Central memory CD8-positive, alpha-beta T cell (primary cell): Measurements from ENCODE around the gene ZNRF4.

ENCODE experiments used
- ATAC-seq: fragments of 150-1000 bp; cut with Tn5 transposase; replicated peaks from 2 replicates; pipeline ENCODE4 v1.10.0; 2022; ENCODE audit warnings: mild to moderate bottlenecking, moderate FRiP score, moderate number of reproducible peaks; ENCODE audit not compliant: poor library complexity, severe bottlenecking; ENCODE audit errors: extremely low read depth
- DNase-seq, 2 donors: peaks; one replicate each; pipeline ENCODE4 v3.0.0; 2021; ENCODE audit warnings: low spot score in 2 of 2
- H3K27ac Mint-ChIP-seq: one replicate; pipeline ENCODE4 v1.8.0; 2022; ENCODE audit warnings: low read depth, mild to moderate bottlenecking, moderate library complexity, mixed read lengths
- H3K27me3 Mint-ChIP-seq: one replicate; pipeline ENCODE4 v1.8.0; 2022; ENCODE audit warnings: mixed read lengths
- H3K36me3 Mint-ChIP-seq: one replicate; pipeline ENCODE4 v1.8.0; 2022; ENCODE audit warnings: mild to moderate bottlenecking, moderate library complexity, mixed read lengths; ENCODE audit not compliant: insufficient read depth
- H3K4me1 Mint-ChIP-seq: one replicate; pipeline ENCODE4 v1.8.0; 2022; ENCODE audit warnings: mixed read lengths
- H3K4me3 Mint-ChIP-seq: one replicate; pipeline ENCODE4 v1.8.0; 2022; ENCODE audit warnings: mild to moderate bottlenecking, moderate library complexity, mixed read lengths
- H3K9me3 Mint-ChIP-seq: one replicate; pipeline ENCODE4 v1.8.0; 2022; ENCODE audit warnings: mixed read lengths

ZNRF4 gene

GRCh38 chr19:5447700-5448311 lies 7.4 kb upstream of the ZNRF4 start:
- ATAC-seq, result no peak
- Mint-ChIP-seq H3K4me3 (no peak overlapping the region), H3K36me3 (peaks cover 4% of the 10 kb centered on the region), H3K4me1 (no peaks in the 10 kb centered on the region), H3K9me3 (no peaks in the 10 kb centered on the region), H3K27ac (no peak overlapping the region), H3K27me3 (peaks cover 60% of the 10 kb centered on the region)
- no peak for DNase-seq

GRCh38 chr19:5448374-5448773 lies 6.8 kb upstream of the ZNRF4 start:
- H3K36me3 Mint-ChIP-seq, result peaks cover 4% of the 10 kb centered on the region
- no peak for DNase-seq
- H3K9me3 Mint-ChIP-seq, result no peaks in the 10 kb centered on the region
- no peak overlapping the region for H3K4me3 Mint-ChIP-seq
- H3K27ac Mint-ChIP-seq, result no peak overlapping the region
- peaks cover 61% of the 10 kb centered on the region for H3K27me3 Mint-ChIP-seq
- no peak for ATAC-seq
- H3K4me1 Mint-ChIP-seq, result no peaks in the 10 kb centered on the region

GRCh38 chr19:5450482-5451126 lies 4.6 kb upstream of the ZNRF4 start:
- DNase-seq (no peak), ATAC-seq (no peak)
- H3K4me1 Mint-ChIP-seq, result no peaks in the 10 kb centered on the region
- no peaks in the 10 kb centered on the region for H3K9me3 Mint-ChIP-seq
- H3K27me3 Mint-ChIP-seq, result peaks cover 57% of the 10 kb centered on the region
- H3K4me3 Mint-ChIP-seq, result no peak overlapping the region
- H3K36me3 Mint-ChIP-seq, result peaks cover 4% of the 10 kb centered on the region
- no peak overlapping the region for H3K27ac Mint-ChIP-seq

GRCh38 chr19:5451494-5451893 lies 3.7 kb upstream of the ZNRF4 start:
- peaks cover 4% of the 10 kb centered on the region for H3K36me3 Mint-ChIP-seq
- H3K4me3 Mint-ChIP-seq, result no peak overlapping the region
- H3K27me3 Mint-ChIP-seq, result peaks cover 54% of the 10 kb centered on the region
- no peaks in the 10 kb centered on the region for H3K9me3 Mint-ChIP-seq
- ATAC-seq, result no peak
- no peak for DNase-seq
- H3K27ac Mint-ChIP-seq, result no peak overlapping the region
- H3K4me1 Mint-ChIP-seq, result no peaks in the 10 kb centered on the region

GRCh38 chr19:5452594-5453565 lies 2.3 kb upstream of the ZNRF4 start:
- Mint-ChIP-seq H3K9me3 (no peaks in the 10 kb centered on the region), H3K36me3 (peaks cover 4% of the 10 kb centered on the region), H3K4me1 (no peaks in the 10 kb centered on the region), H3K4me3 (no peak overlapping the region), H3K27ac (no peak overlapping the region), H3K27me3 (peaks cover 53% of the 10 kb centered on the region)
- DNase-seq (no peak), ATAC-seq (no peak)

- ATAC-seq (no peak), DNase-seq (no peak)
- peaks cover 37% of the 10 kb centered on the region for H3K27me3 Mint-ChIP-seq
- no peak overlapping the region for H3K4me3 Mint-ChIP-seq
- no peak overlapping the region for H3K27ac Mint-ChIP-seq
- no peaks in the 10 kb centered on the region for H3K4me1 Mint-ChIP-seq
- peaks cover 1% of the 10 kb centered on the region for H3K36me3 Mint-ChIP-seq
- H3K9me3 Mint-ChIP-seq, result no peaks in the 10 kb centered on the region
Observed at GRCh38 chr19:5454743-5455142, 474 bp upstream of the ZNRF4 start.

GRCh38 chr19:5456130-5456840 lies 1.1 kb downstream of the ZNRF4 start:
- no peaks in the 10 kb centered on the region for H3K4me1 Mint-ChIP-seq
- DNase-seq, result no peak
- H3K9me3 Mint-ChIP-seq, result no peaks in the 10 kb centered on the region
- no peak for ATAC-seq
- H3K4me3 Mint-ChIP-seq, result no peak overlapping the region
- no peaks in the 10 kb centered on the region for H3K36me3 Mint-ChIP-seq
- peaks cover 22% of the 10 kb centered on the region for H3K27me3 Mint-ChIP-seq
- H3K27ac Mint-ChIP-seq, result no peak overlapping the region

GRCh38 chr19:5456841-5457200 lies 1.6 kb downstream of the ZNRF4 start:
- Mint-ChIP-seq H3K27me3 (peaks cover 21% of the 10 kb centered on the region), H3K9me3 (no peaks in the 10 kb centered on the region), H3K4me1 (no peaks in the 10 kb centered on the region), H3K36me3 (no peaks in the 10 kb centered on the region), H3K27ac (no peak overlapping the region), H3K4me3 (no peak overlapping the region)
- DNase-seq (no peak), ATAC-seq (no peak)

- no peak for DNase-seq
- Mint-ChIP-seq H3K27ac (no peak overlapping the region), H3K4me3 (no peak overlapping the region), H3K36me3 (no peaks in the 10 kb centered on the region), H3K4me1 (no peaks in the 10 kb centered on the region), H3K9me3 (no peaks in the 10 kb centered on the region), H3K27me3 (peaks cover 22% of the 10 kb centered on the region)
- no peak for ATAC-seq
Observed at GRCh38 chr19:5457709-5458108, 2.5 kb downstream of the ZNRF4 start.

- no peak for ATAC-seq
- no peaks in the 10 kb centered on the region for H3K36me3 Mint-ChIP-seq
- no peak for DNase-seq
- H3K27me3 Mint-ChIP-seq, result peaks cover 27% of the 10 kb centered on the region
- H3K27ac Mint-ChIP-seq, result no peak overlapping the region
- H3K4me3 Mint-ChIP-seq, result no peak overlapping the region
- no peaks in the 10 kb centered on the region for H3K9me3 Mint-ChIP-seq
- H3K4me1 Mint-ChIP-seq, result no peaks in the 10 kb centered on the region
Observed at GRCh38 chr19:5458420-5458819, 3.2 kb downstream of the ZNRF4 start.

GRCh38 chr19:5459360-5459759 lies 4.1 kb downstream of the ZNRF4 start:
- Mint-ChIP-seq H3K4me1 (no peaks in the 10 kb centered on the region), H3K36me3 (no peaks in the 10 kb centered on the region), H3K9me3 (no peaks in the 10 kb centered on the region), H3K4me3 (no peak overlapping the region), H3K27ac (no peak overlapping the region), H3K27me3 (peaks cover 27% of the 10 kb centered on the region)
- no peak for ATAC-seq
- DNase-seq, result no peak

- no peak overlapping the region for H3K4me3 Mint-ChIP-seq
- no peaks in the 10 kb centered on the region for H3K36me3 Mint-ChIP-seq
- H3K27me3 Mint-ChIP-seq, result peaks cover 36% of the 10 kb centered on the region
- no peak overlapping the region for H3K27ac Mint-ChIP-seq
- no peaks in the 10 kb centered on the region for H3K4me1 Mint-ChIP-seq
- H3K9me3 Mint-ChIP-seq, result no peaks in the 10 kb centered on the region
- DNase-seq, result no peak
- ATAC-seq, result no peak
Observed at GRCh38 chr19:5460748-5461147, 5.5 kb downstream of the ZNRF4 start.
